Esophagus mucosa (tissue), 1 donor: ENCODE results near the gene VSIG2. TPM values are rescaled to one million over a fixed set of nuclear protein-coding genes. Genes with fewer than 3 reads are reported as not detected.
A peak's percentile ranks its signal among the peaks of the same experiment; 100 is the strongest.
"Not testable (repeated sequence)": the region's sequence is repeated elsewhere in the genome, so short reads cannot be mapped to it uniquely, and the experiment has no call there.

Experiments
- ATAC-seq: fragments of 200-7000 bp; cut with Tn5 transposase; one replicate; pipeline ENCODE4 v1.9.1; 2020
- total RNA-seq: library from RNA; stranded (reverse); gene quantifications from one replicate; pipeline ENCODE4 v1.2.4, GENCODE V29; 2023
- donor health status: DM: yes; HTN: yes; CAD: no.

VSIG2 gene
- total RNA-seq = 8.8 TPM

- ATAC-seq = no peak
Observed at GRCh38 chr11:124751741-124752470, at the start of gene VSIG2. Gene VSIG2 (minus strand): TSS chr11:124752255. CDS start chr11:124752137, 118 bp downstream.

GRCh38 chr11:124801014-124801413 is 49.0 kb upstream of the VSIG2 start:
- peak; percentile 78 for ATAC-seq

- peak; percentile 92 for ATAC-seq
Observed at GRCh38 chr11:124800226-124800929, 48.3 kb upstream of the VSIG2 start, which contains the start of gene MSANTD2. Gene MSANTD2 (minus strand): TSS chr11:124800406. CDS start chr11:124800380, 26 bp downstream.

DNA sequence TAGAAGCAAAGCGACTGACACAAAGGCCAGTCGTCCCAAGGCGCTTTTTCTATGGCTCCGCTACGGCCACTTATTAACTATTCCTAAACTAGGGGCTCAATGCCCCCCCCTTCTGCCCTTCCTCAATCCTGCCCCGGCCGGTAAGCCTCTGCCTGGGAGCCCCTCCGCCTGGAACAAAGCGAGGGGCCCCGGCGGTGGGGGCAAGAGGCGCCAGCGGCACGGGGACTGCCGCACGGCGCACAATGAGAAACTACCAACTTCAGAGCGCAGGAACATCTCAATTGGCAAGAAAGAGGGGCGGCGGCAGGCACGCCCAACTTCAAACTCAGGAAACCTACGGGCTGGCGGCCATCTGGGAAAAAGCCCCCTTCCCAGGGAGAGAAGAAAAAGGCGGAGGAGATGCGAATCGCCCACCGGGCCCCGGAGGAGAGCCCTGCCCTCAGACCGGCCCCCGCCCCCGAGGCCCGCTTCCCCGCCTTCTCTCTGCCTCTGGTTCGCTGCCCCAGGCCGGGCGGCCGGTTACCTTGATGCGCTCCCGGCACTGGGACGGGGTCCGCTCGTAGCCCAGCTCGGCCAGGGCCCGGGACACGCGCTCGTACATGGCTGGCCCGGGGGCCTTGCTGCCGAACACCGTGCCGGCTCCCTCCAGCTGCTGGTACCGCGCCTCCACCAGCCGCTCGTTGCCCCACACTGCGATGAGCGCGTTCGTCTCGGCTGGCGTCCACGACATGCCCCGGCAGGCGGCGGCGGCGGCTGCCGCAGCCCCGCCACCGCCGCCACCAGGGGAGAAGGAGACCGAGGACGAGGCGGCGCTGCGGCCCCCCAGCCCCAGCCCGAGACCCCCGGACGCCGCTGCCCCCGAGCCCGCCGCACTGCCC is 47.5 kb upstream of the VSIG2 start:
- peak; percentile 47 for ATAC-seq

DNA sequence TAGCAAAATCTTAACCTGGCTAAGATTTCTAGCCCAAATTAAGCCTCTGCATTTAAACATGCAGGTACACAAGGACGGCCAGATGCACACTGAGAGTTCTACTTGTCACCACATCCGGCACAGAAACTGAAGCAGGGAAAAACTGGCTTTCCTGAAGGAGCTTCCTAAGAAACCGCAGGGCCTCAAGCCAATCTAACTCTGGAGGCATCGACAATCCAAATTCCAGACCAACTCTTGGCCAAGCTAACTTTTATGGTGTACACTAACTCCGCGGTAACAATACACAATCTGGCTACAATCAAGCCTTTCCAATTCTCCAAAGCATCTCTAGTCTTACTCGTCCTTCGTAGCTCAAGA is 46.9 kb upstream of the VSIG2 start:
- no peak for ATAC-seq

DNA sequence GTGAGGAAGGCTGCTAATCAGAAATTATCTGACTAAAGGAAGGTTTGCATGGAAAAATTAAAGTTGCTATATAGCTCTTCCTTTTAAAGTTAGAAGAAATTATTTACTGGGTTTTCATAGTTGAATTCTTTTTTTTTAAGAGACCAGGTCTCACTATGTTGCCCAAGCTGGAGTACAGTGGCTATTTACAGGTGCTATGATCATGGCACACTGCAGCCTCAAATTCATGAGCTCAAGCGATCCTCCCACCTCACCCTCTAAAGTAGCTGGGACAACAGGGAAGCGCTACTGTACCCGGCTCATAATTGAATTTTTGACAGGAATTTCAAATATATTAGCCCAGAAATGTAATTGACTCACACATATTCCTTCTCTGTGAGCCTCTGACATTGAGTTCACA is 44.3 kb upstream of the VSIG2 start:
- ATAC-seq = no peak

- peak; percentile 32 for ATAC-seq
Observed at GRCh38 chr11:124793466-124794278, 41.6 kb upstream of the VSIG2 start.

DNA sequence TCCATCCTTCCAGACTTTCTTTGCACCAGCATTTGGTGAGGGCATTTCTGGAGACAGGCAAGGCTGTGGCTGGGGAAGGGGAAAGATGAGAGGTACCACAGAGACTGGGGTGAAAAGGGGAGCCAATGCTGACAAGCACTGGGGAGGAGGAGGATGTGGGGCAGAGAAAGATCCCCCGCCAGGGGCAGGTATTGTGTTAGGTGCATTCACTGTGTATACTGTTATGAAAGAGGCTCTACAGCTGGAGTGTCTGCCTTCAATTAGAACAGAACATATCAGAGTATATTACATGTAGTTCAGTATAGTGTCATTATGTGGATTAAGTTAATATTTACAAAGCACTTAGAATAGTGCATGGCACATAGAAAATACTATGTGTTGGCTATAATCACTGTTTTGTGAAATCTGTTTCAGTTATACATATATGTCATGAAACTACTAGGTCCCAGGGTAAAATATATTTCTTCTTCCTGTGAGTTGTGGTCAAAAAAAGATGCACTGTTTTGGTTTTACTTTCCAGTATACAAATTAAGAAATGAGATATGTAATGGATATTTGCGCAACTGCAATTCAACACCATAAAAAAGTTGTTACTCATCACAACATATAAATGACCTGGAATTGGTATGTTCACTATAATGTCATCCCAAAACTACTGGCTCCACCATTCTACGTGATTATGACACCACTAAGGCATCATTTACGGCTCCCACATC is 39.7 kb upstream of the VSIG2 start:
- no peak for ATAC-seq

GRCh38 chr11:124788521-124788920 is 36.5 kb upstream of the VSIG2 start:
- no peak for ATAC-seq

- no peak for ATAC-seq
Observed at GRCh38 chr11:124784051-124784450, 32.0 kb upstream of the VSIG2 start.

GRCh38 chr11:124783002-124783401 is 30.9 kb upstream of the VSIG2 start:
- no peak for ATAC-seq

GRCh38 chr11:124779568-124779967 is 27.5 kb upstream of the VSIG2 start:
- no peak for ATAC-seq

GRCh38 chr11:124778281-124778680 is 26.2 kb upstream of the VSIG2 start:
- no peak for ATAC-seq

DNA sequence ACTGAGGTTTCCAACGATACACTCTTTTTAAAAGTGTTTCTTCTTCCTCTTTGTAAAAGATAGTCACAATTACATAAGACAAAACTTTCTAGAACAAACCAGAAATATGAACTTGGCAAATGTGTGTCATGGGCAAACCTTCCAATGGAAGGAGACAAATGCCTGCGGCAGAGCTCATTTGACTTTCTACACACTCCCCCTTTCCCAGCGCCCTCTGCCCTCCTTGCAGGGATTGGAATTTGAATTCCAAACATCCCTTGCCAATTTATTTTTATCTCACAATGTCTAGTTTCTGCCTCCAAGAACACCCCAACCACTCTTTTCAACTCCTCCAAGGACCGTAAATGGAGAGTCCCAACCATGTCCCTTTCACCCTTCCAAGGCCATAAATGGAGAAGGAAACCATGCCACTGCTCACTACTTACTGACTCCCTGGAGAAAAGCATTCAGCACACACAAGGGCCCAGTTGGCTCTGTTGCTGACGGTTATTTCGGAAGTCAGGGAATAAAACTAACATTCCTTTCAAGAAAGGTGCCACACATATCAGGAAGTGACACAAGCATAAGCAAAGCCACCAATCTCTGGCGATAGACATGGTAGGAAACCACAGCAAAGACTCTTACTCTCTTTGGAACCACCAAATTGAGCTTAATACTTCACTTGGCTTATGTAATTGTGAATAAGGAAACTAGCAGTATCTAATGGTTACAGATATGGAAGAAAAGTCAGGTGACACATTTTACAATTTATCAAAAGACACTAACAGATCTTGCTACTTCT is 25.0 kb upstream of the VSIG2 start:
- no peak for ATAC-seq

GRCh38 chr11:124770959-124771358 is 18.9 kb upstream of the VSIG2 start:
- ATAC-seq = not testable (repeated sequence)

- ATAC-seq = no peak
Observed at GRCh38 chr11:124769806-124770774, 18.0 kb upstream of the VSIG2 start.

DNA sequence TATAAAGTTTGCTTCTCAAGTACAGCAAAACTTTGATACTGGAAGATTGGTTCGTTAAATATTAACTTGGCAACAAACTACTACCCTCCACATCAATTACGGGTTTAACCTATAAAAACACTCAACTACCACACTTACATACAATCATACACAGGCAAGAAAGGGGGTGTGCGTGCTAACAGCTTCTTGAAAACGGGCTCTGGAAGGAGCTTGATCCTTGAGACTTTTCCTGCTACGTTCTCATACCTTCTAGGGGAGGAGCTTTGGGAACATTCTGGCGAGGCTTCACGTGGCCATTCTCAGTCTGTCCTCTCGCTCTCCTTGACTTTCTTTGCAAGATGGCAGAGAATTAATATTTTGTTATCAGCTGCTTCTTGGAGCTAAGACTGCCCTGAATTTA is 16.9 kb upstream of the VSIG2 start:
- ATAC-seq = no peak

GRCh38 chr11:124766156-124766555 is 14.1 kb upstream of the VSIG2 start:
- no peak for ATAC-seq

DNA sequence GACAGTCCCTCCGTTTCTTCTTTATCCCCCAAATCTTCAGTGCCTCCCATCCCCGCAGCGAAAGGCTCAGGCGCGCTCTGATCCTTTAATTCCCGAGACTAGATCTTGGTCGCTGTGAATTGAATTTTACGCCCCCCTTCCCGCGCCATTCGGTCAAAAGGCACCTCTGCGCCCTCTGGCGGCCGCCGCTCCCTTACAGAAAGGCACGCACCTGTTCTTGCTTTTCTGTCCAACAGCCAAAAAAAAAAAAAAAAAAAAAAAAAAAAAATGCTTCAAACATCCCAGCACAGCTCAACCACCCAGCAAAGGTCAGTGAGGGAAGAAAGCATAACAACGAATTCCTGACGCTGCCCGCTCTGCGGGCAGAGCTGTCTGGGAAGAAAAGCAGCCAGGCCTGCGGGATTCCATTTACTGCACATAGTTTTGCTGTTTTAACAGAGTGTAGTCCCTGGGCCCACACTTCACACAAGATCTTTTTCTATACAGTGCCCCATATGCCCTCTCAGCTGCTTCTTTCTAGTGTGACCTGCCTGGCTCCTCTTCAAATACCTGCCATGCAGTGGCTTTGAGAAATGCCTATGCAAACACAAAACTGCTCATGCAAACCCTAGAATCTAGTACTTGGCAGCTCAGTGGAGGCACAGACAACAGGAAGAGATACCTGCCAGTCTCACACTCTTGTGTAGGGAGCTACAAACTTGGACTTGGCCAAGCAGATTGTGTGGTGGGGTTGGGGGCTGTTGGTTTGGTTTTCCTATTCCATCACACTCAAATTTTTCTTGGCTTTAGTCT is 11.3 kb upstream of the VSIG2 start:
- peak; percentile 14 for ATAC-seq
